Lower leg skin (tissue), 3 donors: Measurements from ENCODE around the gene HIGD2A.

Source experiments
- CTCF ChIP-seq, 3 donors: fragments of 450-650 bp; IDR thresholded peaks; one replicate each; pipeline ENCODE4 v1.5.1; 2016; ENCODE audit warnings: antibody characterized with exemption in 3 of 3, mild to moderate bottlenecking in 3 of 3, moderate library complexity in 2 of 3
- POLR2A ChIP-seq, 2 donors: fragments of 450-650 bp; IDR thresholded peaks; one replicate each; pipeline ENCODE4 v1.6.1; 2016 to 2017; ENCODE audit warnings: antibody characterized with exemption in 2 of 2, mild to moderate bottlenecking in 1 of 2, moderate library complexity in 1 of 2

DNA sequence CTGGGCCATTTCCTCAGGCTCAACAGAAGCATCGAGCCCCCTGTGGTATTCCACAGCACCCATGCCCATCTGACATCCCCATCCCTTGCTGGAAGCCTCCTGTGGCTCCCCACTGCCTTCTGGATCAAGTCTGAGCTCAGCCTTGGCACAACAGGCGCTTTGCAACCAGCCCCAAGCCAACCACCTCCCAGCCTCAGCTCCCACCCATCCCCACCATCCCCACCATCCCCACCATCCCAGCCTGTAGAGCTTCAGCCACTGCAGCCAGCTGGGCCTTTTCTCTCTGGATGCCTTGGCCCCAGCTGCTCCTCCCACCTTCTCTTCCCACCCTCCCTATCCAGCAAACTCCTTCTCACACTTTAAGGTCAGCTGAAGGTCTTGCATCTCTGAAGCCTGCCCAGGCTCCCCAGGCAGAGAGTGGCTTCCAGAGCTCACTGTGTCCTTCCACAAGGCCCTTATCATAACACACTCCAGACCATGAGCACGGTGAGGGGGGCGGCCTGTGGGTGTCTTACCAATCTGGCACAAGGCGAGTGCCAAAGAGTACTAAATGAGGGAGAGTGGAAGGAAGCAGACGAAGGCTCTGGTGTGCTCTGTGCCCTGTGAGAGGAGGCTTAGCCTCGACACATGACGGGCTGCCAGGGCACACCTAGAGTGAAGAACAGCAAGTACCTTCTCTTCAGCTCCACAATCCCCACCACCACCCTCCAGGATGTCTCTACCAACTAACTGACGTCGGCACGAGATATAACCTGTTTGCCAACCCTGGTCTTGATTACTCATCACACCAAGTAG, 6.5 kb downstream of the HIGD2A start:
- TF ChIP-seq POLR2A (IDR thresholded peaks at IDR 0.05) (no peak), CTCF (IDR thresholded peaks at IDR 0.05) (no peak)
